Measurements from ENCODE around the gene MARK4. TPM values are rescaled to one million over a fixed set of nuclear protein-coding genes. Genes with fewer than 3 reads are reported as not detected.
A peak's percentile ranks its signal among the peaks of the same experiment; 100 is the strongest.

MARK4 gene
- total and polyA plus RNA-seq, 4 donors: 3.5 to 11.1 (median 6.1) TPM

DNA sequence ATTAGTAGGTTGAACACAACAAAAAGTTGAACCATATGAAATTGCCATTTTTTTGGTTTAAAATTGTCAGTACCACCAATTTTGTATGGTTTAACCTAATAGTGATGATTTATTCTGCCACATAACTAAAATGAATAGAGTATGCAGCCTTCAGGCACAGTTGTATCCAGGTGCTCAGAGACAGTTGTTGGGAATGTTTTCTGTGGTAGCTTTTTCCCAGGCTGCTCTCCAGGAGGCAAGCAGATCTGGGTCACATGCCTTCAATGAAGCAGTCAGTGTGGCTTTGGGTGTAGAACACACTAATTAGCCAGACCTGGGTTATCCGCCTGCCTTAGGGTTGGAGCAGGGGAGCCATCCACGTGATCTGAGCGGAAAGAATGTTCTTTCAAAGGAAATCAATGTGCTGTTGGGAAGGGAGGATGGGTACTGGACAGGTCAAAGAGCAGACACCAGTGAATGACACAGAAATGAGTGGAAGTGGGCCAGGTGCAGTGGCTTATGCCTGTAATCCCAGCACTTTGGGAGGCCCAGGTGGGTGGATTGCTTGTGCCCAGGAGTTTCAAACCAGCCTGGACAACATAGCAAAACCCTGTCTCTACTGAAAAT is 28.6 kb downstream of the MARK4 start:
- H3K4me3 ChIP-seq (ENCODE audit: low read depth in 1 of 3, low read length in 3 of 3): no peak overlapping the region
- H3K9me3 ChIP-seq (ENCODE audit: control insufficient read depth in 4 of 4, low read length in 3 of 4): no peaks in the 10 kb centered on the region
- TF ChIP-seq RXRA (IDR thresholded peaks at IDR 0.05) (peak; percentile 93 to 99), RAD21 (IDR thresholded peaks at IDR 0.05) (peak; percentile 47 to 65), TAF1 (conservative IDR thresholded peaks at IDR 0.05) (no peak), MAX (IDR thresholded peaks at IDR 0.05) (peak; percentile 97), REST (IDR thresholded peaks at IDR 0.05) (peak; percentile 87), ZBTB33 (IDR thresholded peaks at IDR 0.05) (peak; percentile 93), HNF4A (conservative IDR thresholded peaks at IDR 0.05) (peak; percentile 89 to 92), FOXA2 (IDR thresholded peaks at IDR 0.05) (peak; percentile 69), JUND (IDR thresholded peaks at IDR 0.05) (peak; percentile 73 to 88), GABPA (IDR thresholded peaks at IDR 0.05 in 1 of 2, conservative IDR thresholded peaks at IDR 0.05 in 1 of 2) (peak in 1 of 2 donors; percentile 67), HNF4G (IDR thresholded peaks at IDR 0.05) (peak; percentile 69), SP1 (IDR thresholded peaks at IDR 0.05) (peak; percentile 95), EGR1 (IDR thresholded peaks at IDR 0.05; ENCODE audit: low read depth in 2 of 2) (peak; percentile 62 to 87), FOXA1 (IDR thresholded peaks at IDR 0.05) (peak; percentile 78), YY1 (IDR thresholded peaks at IDR 0.05) (peak; percentile 82), NR2F2 (IDR thresholded peaks at IDR 0.05) (peak; percentile 88)
- TF ChIP-seq, protein P1, sequence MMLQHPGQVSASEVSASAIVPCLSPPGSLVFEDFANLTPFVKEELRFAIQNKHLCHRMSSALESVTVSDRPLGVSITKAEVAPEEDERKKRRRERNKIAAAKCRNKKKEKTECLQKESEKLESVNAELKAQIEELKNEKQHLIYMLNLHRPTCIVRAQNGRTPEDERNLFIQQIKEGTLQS (IDR thresholded peaks at IDR 0.05): peak; percentile 70
- TF ChIP-seq, protein P2, sequence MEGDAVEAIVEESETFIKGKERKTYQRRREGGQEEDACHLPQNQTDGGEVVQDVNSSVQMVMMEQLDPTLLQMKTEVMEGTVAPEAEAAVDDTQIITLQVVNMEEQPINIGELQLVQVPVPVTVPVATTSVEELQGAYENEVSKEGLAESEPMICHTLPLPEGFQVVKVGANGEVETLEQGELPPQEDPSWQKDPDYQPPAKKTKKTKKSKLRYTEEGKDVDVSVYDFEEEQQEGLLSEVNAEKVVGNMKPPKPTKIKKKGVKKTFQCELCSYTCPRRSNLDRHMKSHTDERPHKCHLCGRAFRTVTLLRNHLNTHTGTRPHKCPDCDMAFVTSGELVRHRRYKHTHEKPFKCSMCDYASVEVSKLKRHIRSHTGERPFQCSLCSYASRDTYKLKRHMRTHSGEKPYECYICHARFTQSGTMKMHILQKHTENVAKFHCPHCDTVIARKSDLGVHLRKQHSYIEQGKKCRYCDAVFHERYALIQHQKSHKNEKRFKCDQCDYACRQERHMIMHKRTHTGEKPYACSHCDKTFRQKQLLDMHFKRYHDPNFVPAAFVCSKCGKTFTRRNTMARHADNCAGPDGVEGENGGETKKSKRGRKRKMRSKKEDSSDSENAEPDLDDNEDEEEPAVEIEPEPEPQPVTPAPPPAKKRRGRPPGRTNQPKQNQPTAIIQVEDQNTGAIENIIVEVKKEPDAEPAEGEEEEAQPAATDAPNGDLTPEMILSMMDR (IDR thresholded peaks at IDR 0.05; ENCODE audit: low read depth, low read length, missing input control): no peak
- H3K36me3 ChIP-seq (ENCODE audit: control insufficient read depth in 4 of 4, insufficient read depth in 3 of 4, low read depth in 1 of 4, low read length in 3 of 4): peaks cover 0 to 11% (median 6%) of the 10 kb centered on the region in 4 donors
- H3K27me3 ChIP-seq (ENCODE audit: control insufficient read depth in 4 of 4, insufficient read depth in 4 of 4, low read length in 3 of 4): no peaks in the 10 kb centered on the region
- peaks cover 5 to 36% (median 24%) of the 10 kb centered on the region in 4 donors for H3K4me1 ChIP-seq (ENCODE audit: control insufficient read depth in 4 of 4, insufficient read depth in 4 of 4, low read length in 3 of 4)
- WGBS: 32% methylated on average over 3 of the region's 3 CpGs
- H3K27ac ChIP-seq (ENCODE audit: low read depth in 1 of 2, low read length in 2 of 2): peak overlapping the region; percentile 87 to 89
- DNase-seq (ENCODE audit: low spot score): peak; percentile 40
- peak overlapping the region in 1 of 2 donors; percentile 58 for H3K9ac ChIP-seq (ENCODE audit: low read depth in 1 of 2, low read length in 2 of 2)

All from liver (tissue), 9 donors.